GM19468 (cell line): ENCODE measurements around the gene SLC39A8.
"Not testable (repeated sequence)": the region's sequence is repeated elsewhere in the genome, so short reads cannot be mapped to it uniquely, and the experiment has no call there.

Experiments used
- ATAC-seq: cut with Tn5 transposase; IDR thresholded peaks from one replicate; pipeline ENCODE4 v1.9.1; 2021; ENCODE audit warnings: mild to moderate bottlenecking, moderate library complexity, moderate number of reproducible peaks; ENCODE audit not compliant: unreplicated experiment; ENCODE audit errors: extremely low read depth

The SLC39A8 gene

DNA sequence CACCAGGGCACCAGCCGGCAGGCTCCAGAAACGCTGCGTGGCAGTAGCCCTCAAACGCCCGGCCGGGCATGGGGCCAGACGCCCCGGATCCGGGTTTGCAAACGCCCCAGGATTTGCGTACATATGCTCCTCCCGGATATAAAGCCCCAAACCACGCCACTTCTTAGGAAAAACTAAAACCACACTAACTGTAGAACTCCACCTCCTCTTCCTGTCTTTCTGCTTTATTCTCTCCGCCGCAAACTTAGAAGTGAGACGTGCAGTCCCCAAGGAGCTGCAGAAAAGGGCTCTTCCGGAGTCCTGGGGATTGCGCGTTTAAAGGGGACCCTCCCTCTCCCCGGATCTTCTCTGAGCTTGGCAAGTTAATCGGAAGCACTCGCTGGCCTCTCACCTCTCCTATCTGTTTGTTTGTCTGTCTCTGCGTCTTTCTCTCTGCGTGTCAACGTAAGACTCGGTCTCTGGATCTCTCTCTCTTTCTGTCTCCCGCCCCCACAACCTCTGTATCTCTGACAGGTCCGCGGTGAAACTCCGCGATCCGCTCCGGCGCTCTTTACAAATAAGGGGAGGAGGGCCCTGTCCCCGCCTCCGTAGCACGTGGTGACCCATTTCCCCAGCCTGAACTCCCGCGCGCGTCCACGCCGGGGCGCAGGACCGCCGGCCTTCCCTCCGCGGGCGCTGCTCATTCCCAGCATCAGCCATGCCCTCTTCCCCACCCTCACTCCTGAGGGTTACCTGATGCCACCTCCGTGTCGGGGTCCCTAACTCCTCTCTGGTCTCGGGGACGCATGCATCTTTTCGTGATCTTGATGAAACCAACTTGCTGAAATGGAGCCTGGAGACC is at the start of gene SLC39A8:
TSS of gene SLC39A8 (minus strand) at position 529 of the 841 bp plus-strand sequence. CDS start 820 bp downstream, outside the sequence.
- peak; percentile 86 for ATAC-seq

DNA sequence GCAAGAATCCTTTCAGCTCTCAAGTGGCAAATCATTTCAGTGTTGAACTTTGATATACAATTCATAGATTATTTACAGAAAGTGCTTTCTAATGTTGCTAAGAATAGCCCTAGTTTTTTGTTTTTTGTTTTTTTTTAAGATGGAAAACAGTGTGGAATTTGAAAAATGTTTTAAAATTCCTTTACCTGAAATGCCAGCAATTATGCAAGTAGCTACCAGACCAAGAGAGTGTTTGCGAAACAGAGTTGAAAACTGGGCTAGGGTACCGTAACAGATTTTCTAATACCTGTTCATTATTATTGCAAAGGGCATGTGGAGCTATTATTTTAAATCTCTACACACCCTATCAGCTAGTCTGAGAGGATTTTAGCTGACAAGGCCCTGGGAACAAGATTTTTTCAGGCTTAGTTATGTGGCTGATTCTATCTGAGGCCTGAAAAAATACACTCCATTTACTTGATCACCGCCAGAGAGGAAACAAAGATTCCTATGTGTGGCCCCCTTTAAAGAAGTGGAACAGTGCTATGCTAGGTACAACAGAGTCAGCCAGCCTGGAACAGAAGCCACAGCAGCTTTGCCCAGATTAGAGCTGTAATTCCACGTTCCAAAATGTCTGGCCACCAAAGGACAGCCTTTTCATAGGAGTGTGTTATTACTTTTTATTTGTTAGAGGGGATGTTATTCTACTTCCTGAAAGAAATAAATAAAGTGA is 46.9 kb upstream of the SLC39A8 start:
- ATAC-seq, result no peak

DNA sequence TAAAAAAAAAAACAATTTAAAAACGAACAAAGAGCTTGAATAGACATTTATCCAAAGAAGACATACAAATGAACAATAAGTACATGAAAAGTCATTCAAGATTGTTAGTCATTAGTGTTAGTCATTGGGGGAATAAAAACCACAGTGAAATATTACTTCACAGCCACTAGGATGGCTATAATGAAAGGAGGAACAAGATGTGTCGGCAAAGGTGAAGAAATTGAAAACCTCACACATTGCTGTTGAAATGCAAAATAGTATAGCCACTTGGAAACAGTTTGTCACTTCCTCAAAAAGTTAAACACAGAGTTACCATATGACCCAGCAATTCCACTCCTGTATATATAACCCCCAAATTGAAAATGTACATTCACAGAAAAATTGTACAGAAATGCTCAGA is 45.2 kb upstream of the SLC39A8 start:
- peak; percentile 66 for ATAC-seq

DNA sequence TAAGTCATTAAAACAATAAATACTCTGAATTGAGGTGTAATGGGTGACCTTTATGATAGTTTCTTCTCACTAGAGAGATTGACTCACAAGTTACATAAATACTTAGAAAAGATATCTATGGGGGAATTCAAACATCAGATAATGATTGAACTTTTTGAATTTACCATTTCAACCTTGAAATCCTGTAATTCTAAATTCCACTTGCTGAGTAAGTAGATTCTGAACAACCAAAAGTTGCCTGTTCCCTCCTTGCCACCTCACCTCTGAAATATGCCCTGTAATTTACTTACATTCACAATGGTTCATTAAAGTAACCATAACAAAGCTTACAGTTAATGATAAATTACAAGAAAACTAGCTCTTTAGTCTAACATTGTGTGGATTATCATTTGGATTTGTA is 43.3 kb upstream of the SLC39A8 start:
- no peak for ATAC-seq

DNA sequence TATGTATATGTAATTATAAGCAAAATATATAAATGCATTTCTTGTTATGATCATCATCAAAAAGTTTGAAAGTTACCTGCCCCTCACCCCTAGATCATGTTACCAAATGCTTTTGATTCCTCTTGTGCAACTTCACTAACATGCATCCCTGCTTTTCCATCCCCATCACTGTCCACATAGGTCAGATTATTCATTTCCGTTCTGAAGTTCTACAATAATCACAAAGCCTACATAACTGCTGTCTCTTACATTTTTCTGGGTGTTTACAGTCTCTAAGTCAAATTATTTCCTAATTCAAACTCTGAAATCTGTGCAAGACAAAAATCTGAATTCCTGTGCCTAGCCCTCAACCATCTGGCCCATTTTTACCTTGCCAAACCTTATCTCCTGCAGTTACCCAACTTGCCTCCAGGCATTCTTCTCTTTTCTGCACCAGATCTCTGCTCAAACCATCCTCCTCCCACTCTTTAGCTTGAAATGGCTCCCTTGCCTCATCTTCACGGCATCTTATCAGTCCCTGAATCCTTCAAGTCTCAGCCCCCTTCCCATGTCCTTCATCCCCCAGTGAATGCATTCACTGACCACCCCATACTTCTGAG is 42.4 kb upstream of the SLC39A8 start:
- no peak for ATAC-seq

DNA sequence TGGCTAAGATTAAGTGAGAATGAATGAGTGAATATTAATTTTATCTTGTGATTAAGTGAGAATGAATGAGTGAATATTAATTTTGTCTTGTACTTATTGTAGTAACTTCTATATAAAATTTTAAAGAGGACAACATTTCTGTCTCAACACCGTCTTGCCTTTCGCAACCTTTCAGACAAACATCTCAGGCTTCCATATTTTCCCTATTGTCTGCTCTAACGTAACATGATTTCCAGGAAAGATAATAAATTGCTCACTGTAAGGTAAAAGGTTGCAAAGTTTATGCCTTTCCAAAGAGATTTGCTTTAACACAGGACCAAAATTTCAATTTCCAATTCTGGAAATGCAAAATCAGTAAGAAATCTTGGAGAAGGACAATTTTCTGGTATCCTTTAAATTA is 41.7 kb upstream of the SLC39A8 start:
- ATAC-seq, result no peak

DNA sequence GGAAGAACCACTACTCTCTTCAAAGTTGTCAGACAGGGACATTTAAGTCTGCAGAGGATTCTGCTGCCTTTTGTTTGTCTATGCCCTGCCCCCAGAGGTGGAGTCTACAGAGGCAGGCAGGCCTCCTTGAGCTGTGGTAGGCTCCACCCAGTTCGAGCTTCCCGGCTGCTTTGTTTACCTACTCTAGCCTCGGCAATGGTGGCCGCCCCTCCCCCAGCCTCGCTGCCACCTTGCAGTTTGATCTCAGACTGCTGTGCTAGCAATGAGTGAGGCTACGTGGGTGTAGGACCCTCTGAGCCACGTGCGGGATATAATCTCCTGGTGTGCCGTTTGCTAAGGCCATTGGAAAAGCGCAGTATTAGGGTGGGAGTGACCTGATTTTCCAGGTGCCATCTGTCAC is 35.0 kb upstream of the SLC39A8 start:
- not testable (repeated sequence) for ATAC-seq

DNA sequence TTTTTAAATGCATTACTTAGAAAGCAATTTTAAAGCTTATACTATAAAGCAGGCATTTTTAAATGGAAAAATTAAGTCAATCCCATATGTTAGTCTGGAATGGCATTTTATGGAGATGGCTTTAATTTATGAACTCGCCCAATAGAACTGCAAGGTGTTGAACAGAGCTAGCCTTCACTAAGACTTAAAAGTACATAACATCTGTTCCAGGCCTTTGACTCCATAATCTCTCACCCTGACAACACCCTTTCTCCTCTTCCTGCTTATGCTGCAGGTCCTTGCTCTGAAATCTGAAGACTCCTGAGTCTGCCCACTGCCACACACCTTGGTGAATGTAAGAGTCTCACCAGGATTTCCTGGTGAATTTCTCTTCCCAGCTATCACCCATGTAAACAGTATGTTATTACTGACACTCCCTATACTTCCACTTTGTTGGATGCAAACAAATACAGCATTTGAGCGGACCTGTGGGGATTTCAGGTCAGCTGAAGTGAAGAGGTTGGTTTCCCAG is 17.7 kb upstream of the SLC39A8 start:
- ATAC-seq, result no peak

DNA sequence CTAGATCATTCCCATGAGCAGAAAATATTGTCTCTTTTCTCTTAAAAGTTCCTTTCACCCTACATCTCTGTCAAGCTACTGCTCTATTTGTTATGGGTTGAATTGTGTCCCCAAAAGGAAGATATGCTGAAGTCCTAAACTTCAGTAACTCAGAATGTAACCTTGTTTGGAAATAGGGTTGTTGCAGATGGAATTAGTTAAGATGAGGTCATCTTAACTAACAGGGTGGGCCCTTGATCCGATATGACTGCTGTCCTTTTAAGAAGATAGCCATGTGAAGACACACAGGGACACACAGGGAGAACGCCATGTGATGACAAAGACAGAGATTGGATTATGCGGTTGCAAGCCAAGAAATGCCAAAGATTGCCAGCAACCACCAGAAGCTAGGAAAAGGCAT is 12.8 kb upstream of the SLC39A8 start:
- ATAC-seq, result no peak

DNA sequence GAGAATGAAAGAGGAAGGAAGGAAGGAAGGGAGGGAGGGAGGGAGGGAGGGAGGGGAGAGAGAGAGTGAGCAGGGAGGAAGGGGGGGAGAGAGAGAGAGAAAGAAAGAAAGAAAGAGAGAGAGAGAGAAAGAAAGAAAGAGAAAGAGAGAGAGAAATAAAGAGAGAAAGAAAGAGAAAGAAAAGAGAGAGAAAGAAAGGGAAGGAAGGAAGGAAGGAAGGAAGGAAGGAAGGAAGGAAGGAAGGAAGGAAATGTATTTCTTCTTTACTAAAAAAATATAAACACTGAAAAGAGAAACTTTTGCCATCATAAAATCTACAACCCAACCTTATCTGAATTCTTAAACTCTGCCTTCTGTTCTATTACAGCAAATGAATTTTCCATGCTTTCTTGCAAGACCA is 12.4 kb upstream of the SLC39A8 start:
- not testable (repeated sequence) for ATAC-seq

DNA sequence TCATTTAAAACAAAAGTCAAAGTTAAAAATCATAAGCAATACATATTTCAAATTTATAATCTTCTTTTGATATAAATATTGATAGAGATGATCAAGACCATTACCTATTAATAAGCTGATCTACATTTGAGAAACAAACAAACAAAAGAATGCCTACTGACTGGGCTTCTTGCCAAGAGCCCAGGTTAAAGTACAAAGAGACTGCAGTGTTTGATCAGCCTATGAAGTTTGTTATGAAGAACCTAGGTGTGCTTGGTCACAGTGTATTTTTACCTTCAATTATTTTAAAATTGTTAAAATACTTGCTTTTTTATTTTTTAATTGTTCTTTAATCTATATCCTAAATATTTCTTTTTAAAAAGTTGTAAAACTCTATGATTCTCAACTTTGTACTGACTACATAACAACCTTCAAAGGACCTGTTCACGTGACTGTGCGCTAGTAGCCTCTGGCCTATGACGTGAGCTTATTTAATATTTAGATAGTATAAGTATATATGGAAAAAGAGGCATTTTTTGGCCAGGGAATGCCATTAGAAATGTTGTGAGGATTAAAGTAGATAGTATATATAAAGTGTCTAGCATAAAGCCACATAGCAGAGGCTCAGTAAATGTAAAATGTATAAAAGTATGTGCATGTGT is 11.4 kb upstream of the SLC39A8 start:
- ATAC-seq, result no peak

DNA sequence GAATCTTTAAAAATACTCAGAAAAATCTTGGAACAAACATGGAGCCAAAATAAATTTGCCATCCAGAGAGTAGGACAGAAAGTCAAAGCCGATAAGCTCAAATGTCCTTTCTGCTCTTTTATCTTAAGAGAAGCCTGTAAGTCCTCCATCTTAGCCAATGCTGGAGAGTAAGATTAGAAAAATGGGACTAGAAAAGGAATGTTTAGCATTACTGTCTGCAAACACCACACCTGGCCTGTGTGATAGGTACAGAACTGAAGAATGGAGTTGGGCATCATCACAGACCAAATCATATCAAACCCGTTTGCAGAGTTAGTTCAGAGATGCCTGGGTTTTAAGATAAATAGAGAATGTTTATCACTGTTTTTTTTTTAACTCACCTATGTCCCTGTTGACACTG is 10.5 kb upstream of the SLC39A8 start:
- ATAC-seq, result no peak

DNA sequence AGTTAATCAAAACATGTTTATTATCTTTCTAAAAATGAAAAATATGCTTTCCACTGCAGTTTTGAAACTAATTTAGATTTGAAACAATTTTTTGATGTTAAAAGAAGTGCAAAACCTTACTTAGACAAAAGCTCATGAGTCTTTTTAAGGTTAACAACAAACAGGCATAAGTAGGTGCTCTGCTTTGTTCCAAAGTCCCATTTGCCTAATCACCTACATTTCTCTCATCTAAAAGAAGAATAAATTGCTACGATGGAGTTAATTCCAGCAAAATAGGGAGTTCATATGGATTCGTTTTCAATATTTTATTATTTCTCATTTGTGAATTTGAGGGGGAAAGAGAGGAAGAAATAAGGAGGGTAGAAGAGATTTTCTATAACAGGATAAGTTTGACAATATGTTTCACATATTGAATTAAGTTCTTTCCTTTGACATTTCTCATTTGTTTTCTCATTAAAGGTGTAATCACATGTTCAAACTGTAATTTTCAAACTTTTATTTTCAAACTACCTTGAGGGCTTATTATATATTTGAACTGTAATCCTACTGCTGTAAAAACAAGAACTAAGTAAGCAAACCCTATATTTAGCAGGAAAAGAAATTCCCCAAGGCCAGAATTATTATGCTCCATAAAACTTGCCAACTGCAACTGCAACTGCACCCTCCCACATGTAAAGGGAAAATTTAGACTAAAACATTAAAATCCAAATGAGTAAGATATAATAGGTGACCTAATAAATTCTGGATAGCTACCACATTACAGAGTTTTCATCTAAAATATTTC is 9.6 kb upstream of the SLC39A8 start:
- ATAC-seq, result no peak

DNA sequence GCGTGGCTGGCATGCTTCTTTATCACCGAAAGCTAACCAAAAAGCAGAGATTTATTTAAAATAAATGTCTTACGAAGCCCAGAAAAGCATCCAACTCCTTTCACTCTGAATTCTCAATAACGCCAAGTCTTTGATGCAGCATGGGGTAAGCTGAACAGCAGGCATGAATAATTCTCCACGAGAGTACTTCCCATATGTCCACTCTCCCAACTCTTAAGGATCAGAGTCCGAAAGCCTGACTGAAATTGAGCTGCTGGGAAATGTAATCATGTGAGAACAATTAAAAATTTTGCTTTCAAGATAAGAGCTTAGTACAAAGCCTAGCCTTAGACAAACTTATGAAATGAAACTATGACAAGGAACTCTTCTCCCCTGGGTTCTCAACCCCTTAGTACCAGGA is 7.5 kb upstream of the SLC39A8 start:
- no peak for ATAC-seq

DNA sequence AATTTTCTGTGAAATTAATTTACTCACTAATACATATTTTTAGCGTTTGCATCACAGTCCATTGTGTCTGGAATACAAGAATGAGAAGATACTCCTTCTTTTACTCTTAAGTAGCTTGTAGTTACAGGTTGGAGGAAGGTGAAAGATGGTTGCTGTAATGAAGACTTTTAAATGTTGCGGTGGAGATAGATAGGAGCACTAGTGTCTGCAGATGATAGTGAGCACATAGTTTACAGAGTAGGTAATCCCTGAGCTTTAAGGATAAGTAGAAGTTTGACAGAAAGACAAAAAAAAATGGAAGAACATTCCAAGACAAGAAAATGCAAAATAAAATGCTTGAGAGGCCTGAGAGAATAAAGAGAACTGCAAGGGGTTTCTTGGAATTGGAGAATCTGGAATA is 5.4 kb upstream of the SLC39A8 start:
- no peak for ATAC-seq

DNA sequence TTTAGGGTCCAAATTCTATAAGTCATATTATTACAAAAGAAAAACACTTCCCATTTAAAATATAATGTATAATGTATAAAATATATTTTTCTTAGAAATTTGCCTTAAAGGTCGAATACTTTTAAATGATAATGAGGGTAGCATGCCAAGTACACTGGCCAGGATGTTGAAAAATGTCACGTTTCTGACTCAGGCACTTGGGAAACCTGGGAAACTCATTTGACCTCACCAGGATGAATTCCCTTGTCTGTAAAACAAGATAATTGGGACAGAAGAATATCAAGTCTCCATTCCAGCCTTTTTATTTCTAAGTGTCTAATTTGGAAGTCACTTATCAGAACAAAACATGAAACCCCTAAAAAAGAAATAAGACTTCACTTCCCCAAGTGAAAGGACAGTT is 3.4 kb upstream of the SLC39A8 start:
- no peak for ATAC-seq

DNA sequence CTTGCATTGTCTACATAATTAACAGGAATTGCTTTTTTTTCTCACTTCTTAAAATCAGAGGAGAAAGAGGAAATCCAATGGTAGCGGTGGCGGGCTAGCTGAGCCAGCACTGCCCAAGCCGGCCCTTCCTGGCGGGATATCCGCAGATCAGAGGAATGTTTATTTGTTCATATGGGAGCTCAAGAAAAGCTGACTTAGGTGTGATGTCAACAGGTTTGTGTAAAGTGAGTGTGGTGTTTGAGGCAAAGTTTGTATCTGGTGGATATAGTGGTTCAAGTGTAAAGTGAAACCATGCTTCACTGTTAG is 466 bp upstream of the SLC39A8 start:
- ATAC-seq, result no peak

DNA sequence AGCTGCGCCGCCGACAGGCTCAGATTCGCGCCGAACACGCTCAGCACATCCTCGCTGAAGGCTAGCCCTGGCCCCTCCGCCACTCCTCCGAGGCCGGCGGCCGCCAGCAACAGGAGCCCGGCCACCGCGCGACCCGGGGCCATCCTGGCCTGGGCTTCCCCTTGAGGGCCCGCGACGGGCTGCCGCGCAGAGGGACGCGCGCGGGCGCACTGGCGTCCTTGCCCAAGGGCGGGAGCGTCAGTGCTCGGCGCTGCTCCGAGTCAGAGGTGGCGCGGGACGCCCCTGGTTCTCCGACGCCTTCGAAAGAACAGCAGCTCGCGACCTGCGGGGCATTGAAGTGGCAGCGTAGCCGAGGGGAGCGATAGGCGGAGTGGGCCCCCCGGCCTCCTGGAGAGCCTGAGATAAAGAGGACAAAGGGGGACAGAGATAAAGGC is 745 bp downstream of the SLC39A8 start:
- ATAC-seq, result peak; percentile 35

DNA sequence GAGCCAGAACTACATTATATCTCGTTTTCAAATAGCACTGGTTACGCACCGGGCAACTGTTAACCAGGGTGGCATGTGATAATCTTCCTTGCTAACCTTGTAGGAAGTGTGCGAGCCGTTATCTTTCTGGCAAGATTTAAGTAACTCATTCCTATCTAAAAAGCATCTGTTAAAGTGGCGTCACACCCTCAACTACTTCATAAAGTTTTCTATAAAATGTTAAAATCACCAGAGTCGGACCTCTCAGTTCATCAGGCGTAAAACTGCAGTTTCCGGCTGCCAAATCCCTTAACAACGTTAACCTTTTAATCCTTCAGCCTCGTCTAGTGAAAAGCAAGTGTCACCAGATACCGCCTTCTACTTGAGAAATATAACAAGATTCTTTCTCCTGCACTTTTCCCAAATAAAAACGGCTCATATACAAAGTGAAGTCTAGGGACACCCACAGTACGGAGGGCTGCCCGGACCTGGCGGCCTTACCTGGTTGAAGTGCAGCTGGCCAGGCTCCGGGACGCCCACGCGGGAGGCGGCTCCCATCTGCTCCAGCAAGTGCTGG is 1.2 kb downstream of the SLC39A8 start:
- peak; percentile 15 for ATAC-seq
